Suprapubic skin (tissue), 3 donors: ENCODE data around the gene NDP.

Experiments
- EP300 ChIP-seq: sonication (generic); formaldehyde crosslinking; IDR thresholded peaks from one replicate; pipeline ENCODE4 v1.6.1; 2017; ENCODE audit warnings: antibody characterized with exemption
- POLR2A ChIP-seq, 2 donors: fragments of 450-650 bp; IDR thresholded peaks; one replicate each; pipeline ENCODE4 v1.6.1; 2017; ENCODE audit warnings: antibody characterized with exemption in 2 of 2, mild to moderate bottlenecking in 2 of 2, moderate library complexity in 2 of 2
- TF ChIP-seq, protein P1 (sequence below), 2 donors: fragments of 200-600 bp in 1 of 2; fragments of 450-650 bp in 1 of 2; sonication (generic) in 1 of 2; IDR thresholded peaks; one replicate each; pipeline ENCODE4 v1.5.1; 2016 to 2019; ENCODE audit warnings: antibody characterized with exemption in 2 of 2, mild to moderate bottlenecking in 1 of 2, moderate library complexity in 1 of 2

DNA sequence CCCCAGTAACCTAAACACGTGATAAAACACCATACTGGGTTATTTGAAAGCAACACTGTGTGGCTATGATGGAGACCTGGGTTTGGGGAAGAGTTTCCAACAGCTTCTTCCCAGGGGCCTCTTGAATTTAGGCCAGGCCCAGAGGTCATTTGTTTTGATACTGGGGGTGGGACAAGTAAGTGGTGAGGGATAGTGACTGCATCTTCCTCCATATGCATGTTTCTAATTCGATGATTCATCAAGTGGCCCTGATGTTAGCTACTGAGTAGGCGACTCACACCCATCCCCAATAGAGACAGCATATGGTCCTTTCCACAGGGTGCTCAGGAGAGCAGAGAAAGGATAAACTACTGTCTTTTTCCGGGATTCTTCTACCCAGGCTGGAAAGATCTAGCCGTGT lies 2.7 kb downstream of the NDP start:
- no peak for TF ChIP-seq POLR2A (IDR thresholded peaks at IDR 0.05)
- TF ChIP-seq, protein P1, sequence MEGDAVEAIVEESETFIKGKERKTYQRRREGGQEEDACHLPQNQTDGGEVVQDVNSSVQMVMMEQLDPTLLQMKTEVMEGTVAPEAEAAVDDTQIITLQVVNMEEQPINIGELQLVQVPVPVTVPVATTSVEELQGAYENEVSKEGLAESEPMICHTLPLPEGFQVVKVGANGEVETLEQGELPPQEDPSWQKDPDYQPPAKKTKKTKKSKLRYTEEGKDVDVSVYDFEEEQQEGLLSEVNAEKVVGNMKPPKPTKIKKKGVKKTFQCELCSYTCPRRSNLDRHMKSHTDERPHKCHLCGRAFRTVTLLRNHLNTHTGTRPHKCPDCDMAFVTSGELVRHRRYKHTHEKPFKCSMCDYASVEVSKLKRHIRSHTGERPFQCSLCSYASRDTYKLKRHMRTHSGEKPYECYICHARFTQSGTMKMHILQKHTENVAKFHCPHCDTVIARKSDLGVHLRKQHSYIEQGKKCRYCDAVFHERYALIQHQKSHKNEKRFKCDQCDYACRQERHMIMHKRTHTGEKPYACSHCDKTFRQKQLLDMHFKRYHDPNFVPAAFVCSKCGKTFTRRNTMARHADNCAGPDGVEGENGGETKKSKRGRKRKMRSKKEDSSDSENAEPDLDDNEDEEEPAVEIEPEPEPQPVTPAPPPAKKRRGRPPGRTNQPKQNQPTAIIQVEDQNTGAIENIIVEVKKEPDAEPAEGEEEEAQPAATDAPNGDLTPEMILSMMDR (IDR thresholded peaks at IDR 0.05) = no peak
- TF ChIP-seq EP300 = no peak
